Ovary (tissue), 3 donors: ENCODE data around the gene MMP25.

Experiments
- CTCF ChIP-seq, 3 donors: fragments of 450-650 bp in 2 of 3; fragments of 200-600 bp in 1 of 3; IDR thresholded peaks; one replicate each; pipeline versions ENCODE4 v1.5.1 to v1.8.0; 2016 to 2022; ENCODE audit warnings: antibody characterized with exemption in 3 of 3, mild to moderate bottlenecking in 1 of 3
- EP300 ChIP-seq: sonication (generic); formaldehyde crosslinking; IDR thresholded peaks from one replicate; pipeline ENCODE4 v1.6.1; 2017; ENCODE audit warnings: antibody characterized with exemption
- donor health status: DM: no; HTN: no; CAD: no.

GRCh38 chr16:3057181-3058138, 11.1 kb downstream of the MMP25 start:
- no peak for TF ChIP-seq EP300
- no peak for TF ChIP-seq CTCF (IDR thresholded peaks at IDR 0.05)
